SU-DHL-6 (cell line): ENCODE data around the gene RAB3IP.
A peak's percentile ranks its signal among the peaks of the same experiment; 100 is the strongest.

ENCODE experiments used
- H2AFZ ChIP-seq: fragments of 200-600 bp; sonication (generic); 2 replicates; pipeline ENCODE4 v1.6.1; 2014; ENCODE audit warnings: low read depth, mild to moderate bottlenecking, moderate library complexity, mixed read lengths, antibody characterized with exemption, low read length; ENCODE audit not compliant: severe bottlenecking
- H3F3A ChIP-seq: fragments of 200-600 bp; shearing (Covaris generic); 2 replicates; pipeline ENCODE4 v1.6.0; 2016; ENCODE audit warnings: antibody characterized with exemption, mild to moderate bottlenecking; ENCODE audit not compliant: insufficient read depth
- H3K27ac ChIP-seq: fragments of 200-600 bp; sonication (generic); 2 replicates; pipeline ENCODE4 v1.5.1; 2016; ENCODE audit warnings: low read depth, mild to moderate bottlenecking, low read length, moderate library complexity, mixed read lengths
- H3K27me3 ChIP-seq: fragments of 200-600 bp; sonication (generic), shearing (Covaris generic); 2 replicates; pipeline ENCODE4 v1.6.0; 2014; ENCODE audit warnings: mild to moderate bottlenecking, low read length
- H3K36me3 ChIP-seq: fragments of 200-600 bp; sonication (generic); 2 replicates; pipeline ENCODE4 v1.6.1; 2014; ENCODE audit warnings: mild to moderate bottlenecking, low read length, mixed read lengths
- H3K4me2 ChIP-seq: fragments of 300-600, 200-600 bp; shearing (Covaris generic), sonication (generic); 2 replicates; pipeline ENCODE4 v1.6.0; 2014; ENCODE audit warnings: low read length, low read depth, mild to moderate bottlenecking; ENCODE audit not compliant: poor library complexity, severe bottlenecking
- H3K4me3 ChIP-seq: fragments of 200-600 bp; sonication (generic); 2 replicates; pipeline ENCODE4 v1.5.1; 2014; ENCODE audit warnings: antibody characterized with exemption, low read length, mild to moderate bottlenecking, mixed read lengths; ENCODE audit not compliant: insufficient read depth, poor library complexity, severe bottlenecking
- H3K79me2 ChIP-seq: fragments of 200-600 bp; sonication (generic); 2 replicates; pipeline ENCODE4 v1.6.1; 2014; ENCODE audit warnings: mild to moderate bottlenecking, low read length, moderate library complexity; ENCODE audit not compliant: insufficient read depth
- H3K9ac ChIP-seq: fragments of 200-600 bp; sonication (generic); 2 replicates; pipeline ENCODE4 v1.7.0; 2014; ENCODE audit warnings: mild to moderate bottlenecking, low read length
- H3K9me2 ChIP-seq: fragments of 200-600 bp; sonication (generic); replicated peaks from 2 replicates; pipeline ENCODE4 v1.6.1; 2014; ENCODE audit warnings: low read length; ENCODE audit not compliant: insufficient read depth
- H3K9me3 ChIP-seq: fragments of 200-600 bp; sonication (generic); 2 replicates; pipeline ENCODE4 v1.6.1; 2014; ENCODE audit warnings: low read length, mixed read lengths; ENCODE audit not compliant: insufficient read depth
- H4K20me1 ChIP-seq: fragments of 200-600 bp; sonication (generic); 2 replicates; pipeline ENCODE4 v1.6.1; 2014; ENCODE audit warnings: low read depth, mild to moderate bottlenecking, antibody characterized with exemption, low read length, moderate library complexity, mixed read lengths
- CTCF ChIP-seq: fragments of 200-600 bp; sonication (generic); IDR thresholded peaks from one replicate; pipeline ENCODE4 v1.5.1; 2017; ENCODE audit warnings: antibody characterized with exemption, mild to moderate bottlenecking, low read length, moderate library complexity; ENCODE audit not compliant: insufficient read depth, poor library complexity, severe bottlenecking
- EZH2phosphoT487 ChIP-seq: fragments of 200-600 bp; sonication (generic), shearing (Covaris generic); conservative IDR thresholded peaks from 2 replicates; pipeline ENCODE4 v1.6.1; 2018; ENCODE audit warnings: mild to moderate bottlenecking, antibody characterized with exemption, low read length, moderate library complexity, mixed read lengths

Gene RAB3IP

GRCh38 chr12:69765515-69765914 is 26.9 kb downstream of the RAB3IP start:
- no peaks in the 10 kb centered on the region for H3F3A ChIP-seq
- H3K9me2 ChIP-seq: no peaks in the 10 kb centered on the region; the same call in 1 of the 2 replicates
- no peak overlapping the region for H2AFZ ChIP-seq
- H3K4me3 ChIP-seq: no peak overlapping the region
- no peak overlapping the region for H3K4me2 ChIP-seq
- peaks cover 15% of the 10 kb centered on the region; the same call in 1 of the 2 replicates for H3K9me3 ChIP-seq
- no peak overlapping the region for H3K27ac ChIP-seq
- no peaks in the 10 kb centered on the region for H4K20me1 ChIP-seq
- no peaks in the 10 kb centered on the region for H3K27me3 ChIP-seq
- peaks cover 9% of the 10 kb centered on the region; the same call in 1 of the 2 replicates for H3K79me2 ChIP-seq
- TF ChIP-seq CTCF (no peak), EZH2phosphoT487 (no peak)
- peaks cover 43% of the 10 kb centered on the region for H3K36me3 ChIP-seq
- H3K9ac ChIP-seq: no peak overlapping the region

GRCh38 chr12:69766260-69766659 is 27.6 kb downstream of the RAB3IP start:
- Histone ChIP-seq H3K4me3 (no peak overlapping the region), H3K4me2 (no peak overlapping the region), H3K9me3 (peaks cover 15% of the 10 kb centered on the region; the same call in 1 of the 2 replicates), H2AFZ (no peak overlapping the region), H3K27ac (no peak overlapping the region), H4K20me1 (no peaks in the 10 kb centered on the region), H3K27me3 (no peaks in the 10 kb centered on the region), H3K79me2 (peaks cover 9% of the 10 kb centered on the region; the same call in 1 of the 2 replicates), H3F3A (no peaks in the 10 kb centered on the region), H3K9me2 (no peaks in the 10 kb centered on the region; the same call in 1 of the 2 replicates), H3K36me3 (peaks cover 44% of the 10 kb centered on the region), H3K9ac (no peak overlapping the region)
- TF ChIP-seq CTCF: no peak
- no peak for TF ChIP-seq EZH2phosphoT487

- H3K27ac ChIP-seq: no peak overlapping the region
- no peak overlapping the region for H3K4me3 ChIP-seq
- no peak overlapping the region for H3K4me2 ChIP-seq
- H3K36me3 ChIP-seq: no peaks in the 10 kb centered on the region
- no peaks in the 10 kb centered on the region for H3K27me3 ChIP-seq
- no peaks in the 10 kb centered on the region for H3K9me3 ChIP-seq
- H3K79me2 ChIP-seq: 0 out of 2 replicates have a peak, but pooled peaks cover 7% of the 10 kb centered on the region
- no peak overlapping the region for H2AFZ ChIP-seq
- H3F3A ChIP-seq: no peaks in the 10 kb centered on the region
- TF ChIP-seq CTCF (peak; percentile 63), EZH2phosphoT487 (no peak)
- H3K9me2 ChIP-seq: no peaks in the 10 kb centered on the region
- no peaks in the 10 kb centered on the region for H4K20me1 ChIP-seq
- H3K9ac ChIP-seq: no peak overlapping the region
Measured at GRCh38 chr12:69779928-69780327, 41.3 kb downstream of the RAB3IP start.
